Activated naive CD4-positive, alpha-beta T cell (primary cell): ENCODE results near the gene PLIN5.
"Not testable (repeated sequence)": the region's sequence is repeated elsewhere in the genome, so short reads cannot be mapped to it uniquely, and the experiment has no call there.

Experiments used
- DNase-seq, 4 experiments: peaks; one replicate each; lab custom pipeline; 2025; lab: John Stamatoyannopoulos, UW

PLIN5 gene

DNA sequence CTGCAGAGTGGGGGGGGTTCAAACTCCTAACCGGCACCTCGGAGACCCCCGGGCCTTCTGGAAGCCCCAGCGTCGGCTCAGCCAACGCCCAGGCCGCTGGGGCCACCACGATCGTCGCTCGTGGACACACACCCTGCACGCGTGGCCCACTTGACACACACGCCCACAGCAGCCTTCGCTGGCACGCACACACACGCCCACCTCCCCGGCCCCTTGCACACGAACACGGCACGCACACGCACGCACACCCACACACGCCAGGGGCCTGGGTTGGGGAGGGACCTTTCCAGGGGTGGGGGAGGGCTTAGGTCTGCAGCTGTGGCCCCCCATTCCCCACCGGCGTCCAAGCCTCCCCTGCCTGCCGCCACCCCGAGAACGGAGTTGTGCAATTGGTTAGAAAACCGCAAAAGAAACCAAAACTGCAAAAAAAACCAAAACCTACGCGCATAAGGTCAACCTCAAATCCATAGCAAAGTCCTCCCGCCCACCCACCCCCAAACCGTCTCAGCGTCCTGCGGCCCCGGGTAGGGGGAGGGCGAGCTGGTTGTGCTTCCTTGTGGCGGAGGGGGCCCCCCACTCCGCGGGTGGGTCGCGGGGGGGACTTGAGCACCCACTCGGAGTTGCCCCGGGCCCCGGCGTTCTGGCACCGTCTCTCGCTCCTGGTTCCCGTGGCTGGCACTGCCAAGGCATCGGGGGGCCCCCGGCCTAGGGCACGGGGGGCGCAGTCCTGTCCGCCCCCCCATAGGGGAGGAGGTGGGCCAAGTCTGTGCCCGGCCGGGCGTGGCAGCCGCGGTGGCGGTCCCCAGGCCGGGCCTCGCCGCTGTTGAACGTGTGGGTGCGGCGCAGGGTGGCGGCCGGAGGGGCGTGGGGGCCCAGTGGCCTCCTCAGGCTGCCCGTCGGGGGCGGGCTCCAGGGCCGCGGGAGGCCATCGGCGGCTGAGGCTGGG lies 8.1 kb upstream of the PLIN5 start:
- DNase-seq = no peak

- DNase-seq = not testable (repeated sequence)
Measured at GRCh38 chr19:4541806-4542145, 6.8 kb upstream of the PLIN5 start.

DNA sequence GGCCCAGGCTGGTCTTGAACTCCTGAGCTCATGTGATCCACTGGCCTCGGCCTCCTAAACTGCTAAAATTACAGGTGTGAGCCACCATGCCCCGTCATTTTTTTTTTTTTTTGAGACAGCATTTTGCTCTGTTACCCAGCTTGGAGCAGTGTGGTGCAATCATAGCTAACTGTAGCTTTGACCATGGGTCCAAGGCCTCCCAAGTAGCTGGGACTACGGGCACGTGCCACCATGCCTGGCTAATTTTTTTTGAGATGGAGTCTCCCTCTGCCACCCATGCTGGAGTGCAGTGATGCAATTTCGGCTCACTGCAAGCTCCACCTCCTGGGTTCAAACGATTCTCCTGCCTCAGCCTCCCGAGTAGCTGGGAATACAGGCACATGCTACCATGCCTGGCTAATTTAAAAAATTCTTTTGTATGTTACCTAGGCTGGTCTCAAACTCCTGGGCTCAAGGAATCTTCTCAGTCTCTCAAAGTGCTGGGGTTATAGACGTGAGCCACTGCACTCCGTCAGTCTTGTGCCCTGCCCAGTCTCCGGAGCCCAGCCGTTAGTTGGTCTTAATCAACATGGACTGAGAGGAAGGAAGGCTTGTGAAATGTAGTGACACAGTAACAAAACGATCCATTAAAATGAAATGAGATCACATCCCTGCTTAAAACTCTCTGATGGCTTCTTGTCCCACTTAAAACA lies 6.2 kb upstream of the PLIN5 start:
- no peak for DNase-seq

DNA sequence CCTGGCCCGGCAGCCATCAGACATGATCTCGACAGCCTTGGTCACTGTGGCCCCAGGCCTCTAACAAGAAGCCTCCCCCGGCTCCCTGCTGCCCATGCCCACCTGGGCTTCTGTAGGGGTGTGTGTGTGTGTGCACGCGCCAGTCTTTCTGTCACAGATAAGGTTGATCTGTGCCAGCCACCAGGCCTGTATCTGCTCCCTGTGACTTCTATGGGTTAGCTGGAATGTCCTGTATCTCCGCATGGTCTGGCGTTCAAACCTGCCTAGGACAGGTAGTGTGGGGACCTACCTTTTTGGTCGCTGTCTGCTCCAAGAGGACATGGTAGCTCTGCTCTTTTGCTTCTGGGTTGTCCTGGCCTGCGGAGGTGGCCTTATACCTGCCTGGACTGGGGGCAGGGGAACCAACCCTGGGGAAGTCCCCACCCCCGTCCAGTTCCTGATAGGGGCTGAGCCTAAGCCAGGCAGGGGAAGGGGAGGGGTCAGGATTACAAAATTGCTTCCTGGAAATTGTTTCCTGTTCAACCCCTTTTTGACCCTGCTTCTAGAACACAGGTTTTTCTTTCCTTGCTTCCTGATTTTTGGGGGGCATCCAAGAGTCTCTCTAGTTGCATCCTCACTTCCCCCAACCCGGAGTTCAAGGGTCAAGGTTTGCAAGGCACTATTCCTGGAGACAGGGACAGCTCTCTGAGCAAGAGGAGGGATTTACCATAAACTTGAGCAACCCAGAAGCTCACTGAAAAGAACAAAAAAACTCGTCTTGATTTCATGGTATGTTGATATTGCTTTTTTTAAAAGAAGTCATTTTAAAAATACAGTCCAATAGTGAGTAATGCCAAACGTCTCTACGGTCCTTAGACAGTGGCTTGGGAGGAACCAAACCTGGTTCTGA lies 4.9 kb upstream of the PLIN5 start, which contains the start of gene LRG1:
TSS of gene LRG1 (minus strand) at position 344 of the 889 bp plus-strand sequence. CDS start at position 321, 23 bp downstream.
- no peak for DNase-seq

DNA sequence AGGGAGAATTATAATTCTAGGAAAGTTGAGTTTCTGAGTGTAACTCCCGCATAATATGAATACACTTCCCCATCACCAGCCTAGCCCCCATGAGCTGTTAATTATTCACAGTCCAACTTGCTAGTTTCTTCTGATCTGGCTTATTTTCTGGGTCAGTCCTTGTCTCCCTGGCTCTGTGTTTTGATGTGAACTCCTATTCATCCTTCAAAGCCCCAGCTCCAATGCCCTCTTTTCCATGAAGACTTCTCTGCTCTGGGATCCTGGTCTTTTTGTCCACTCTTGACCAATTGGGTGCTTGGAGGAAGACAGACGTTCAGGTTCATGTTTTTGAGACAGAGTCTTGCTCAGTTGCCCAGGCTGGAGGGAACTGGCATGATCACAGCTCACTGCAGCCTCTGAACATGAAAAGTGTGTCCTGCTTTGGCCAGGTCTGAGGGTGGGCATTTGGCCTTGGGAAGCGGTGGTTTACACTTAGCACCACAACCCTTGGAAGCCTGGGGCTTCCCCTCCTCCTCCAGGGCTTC lies 4.2 kb upstream of the PLIN5 start:
- DNase-seq = no peak

DNA sequence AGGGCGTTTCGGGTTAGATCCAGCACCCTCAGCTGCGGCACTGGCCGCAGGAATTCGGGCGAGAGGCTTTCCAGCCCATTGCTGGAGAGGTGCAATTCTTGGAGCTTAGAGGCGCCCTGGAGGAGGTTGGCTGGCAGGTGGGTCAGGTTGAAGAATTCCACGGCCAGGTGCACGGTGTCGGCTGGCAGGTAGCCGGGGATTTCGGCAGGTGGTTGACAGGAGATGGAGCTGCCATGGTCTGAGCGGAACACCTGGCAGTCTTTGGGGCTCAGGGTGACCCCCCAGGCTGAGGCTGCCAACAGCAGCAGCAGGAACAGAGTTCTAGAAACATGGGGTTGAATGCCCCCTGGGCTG lies 3.6 kb upstream of the PLIN5 start:
- no peak for DNase-seq

DNA sequence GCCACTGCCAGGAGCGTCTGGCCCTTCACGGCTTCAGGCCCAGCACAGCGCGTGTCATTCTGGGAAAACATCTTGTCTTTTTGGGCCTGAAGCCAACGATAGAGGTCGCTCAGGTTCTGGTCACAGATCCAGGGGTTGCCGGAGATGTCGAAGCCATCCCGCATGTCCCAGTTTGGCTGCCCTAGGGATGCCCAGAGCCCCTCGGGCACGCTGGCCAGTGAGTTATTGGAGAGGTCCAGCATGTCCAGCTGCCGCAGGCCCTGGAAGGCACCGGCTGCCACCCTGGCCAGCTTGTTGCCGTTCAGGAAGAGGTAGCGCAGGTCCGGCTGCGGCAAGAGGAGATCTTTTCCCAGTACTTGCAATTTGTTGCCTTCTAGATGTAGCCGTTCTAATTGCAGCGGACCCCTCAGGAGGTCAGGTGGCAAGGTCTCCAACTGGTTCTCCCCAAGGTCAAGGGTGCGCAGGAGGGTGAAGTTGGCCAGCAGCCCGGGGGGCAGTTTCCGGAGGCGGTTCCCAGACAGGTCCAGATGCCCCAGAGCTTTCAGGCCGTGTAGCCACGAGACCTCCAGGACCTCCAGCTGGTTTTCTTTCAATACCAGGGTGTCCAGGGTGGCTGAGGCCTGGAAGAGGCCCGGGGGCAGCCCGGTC lies 3.1 kb upstream of the PLIN5 start:
- no peak for DNase-seq

GRCh38 chr19:4536798-4537197 lies 1.8 kb upstream of the PLIN5 start:
- no peak for DNase-seq

DNA sequence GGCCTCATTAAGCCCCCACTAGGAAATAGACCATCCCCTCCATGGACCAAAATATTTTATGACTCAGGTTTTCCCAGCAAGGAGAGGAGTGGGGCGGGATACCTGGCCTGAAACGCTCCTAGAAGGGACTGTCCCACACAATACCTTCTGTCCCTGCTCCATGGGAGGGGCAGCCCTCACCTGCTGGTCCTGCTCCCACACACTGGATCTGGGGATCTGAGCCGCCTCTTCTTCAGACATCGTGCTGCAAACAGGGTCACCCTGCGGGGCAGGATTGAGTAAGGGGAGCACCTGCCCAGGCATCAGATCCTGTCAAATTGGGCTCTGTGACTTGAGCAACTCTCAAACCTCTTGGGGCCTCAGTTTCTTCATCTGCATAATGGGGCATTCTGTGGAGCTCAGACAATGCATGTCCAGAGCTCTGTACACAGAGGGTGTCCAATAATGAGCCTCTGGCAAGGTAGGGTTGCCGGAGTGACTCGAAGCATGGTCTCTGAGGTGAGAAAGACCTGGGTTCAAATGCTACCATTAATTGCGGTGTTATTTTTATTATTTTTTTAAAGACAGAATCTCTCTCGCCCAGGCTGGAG lies 1.1 kb downstream of the PLIN5 start:
- DNase-seq = no peak

DNA sequence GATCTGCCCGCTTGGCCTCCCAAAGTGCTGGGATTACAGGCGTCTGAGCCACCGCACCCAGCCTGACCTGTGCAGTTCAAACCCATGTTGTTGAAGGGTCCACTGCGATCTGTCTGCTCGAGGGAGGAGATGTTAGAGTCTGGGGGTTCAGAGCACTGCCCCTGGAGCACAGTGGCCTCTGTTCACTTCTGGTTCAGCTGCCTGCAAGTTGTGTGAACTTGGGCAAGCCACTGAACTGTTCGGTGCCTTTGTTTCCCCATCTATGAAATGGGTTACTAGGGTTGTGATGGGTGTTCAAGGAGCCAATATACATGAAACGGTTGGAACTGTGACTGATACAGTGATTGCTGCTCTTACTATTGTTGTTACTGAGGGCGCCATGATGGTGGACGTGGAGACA lies 1.7 kb downstream of the PLIN5 start:
- no peak for DNase-seq

DNA sequence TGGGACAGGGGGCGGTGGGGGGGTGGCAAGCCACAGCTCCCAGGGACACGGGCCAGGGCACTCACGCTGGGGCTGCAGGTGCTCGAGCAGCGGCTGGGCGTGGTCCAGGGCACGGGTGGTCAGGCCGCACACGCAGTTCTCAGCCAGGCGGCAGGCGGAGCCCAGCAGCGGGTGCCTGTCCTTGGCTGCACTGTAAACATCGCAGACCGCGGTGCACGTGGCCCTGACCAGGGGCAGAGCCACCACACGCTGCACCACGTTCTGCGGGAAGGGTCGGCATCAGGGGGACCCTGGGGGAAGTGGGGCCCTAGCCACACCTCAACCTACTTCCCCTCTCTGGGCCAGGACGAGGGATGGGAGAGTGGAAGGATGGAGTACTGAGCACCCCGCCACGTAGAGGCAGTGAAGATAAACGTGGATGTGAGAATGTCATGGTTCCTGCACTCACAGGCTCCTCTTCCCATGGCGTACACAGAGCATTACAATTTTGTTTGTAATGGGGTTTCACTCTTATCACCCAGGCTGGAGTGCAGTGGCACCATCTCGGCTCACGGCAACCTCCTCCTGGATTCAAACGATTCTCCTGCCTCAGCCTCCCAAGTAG lies 3.4 kb downstream of the PLIN5 start:
- no peak for DNase-seq

DNA sequence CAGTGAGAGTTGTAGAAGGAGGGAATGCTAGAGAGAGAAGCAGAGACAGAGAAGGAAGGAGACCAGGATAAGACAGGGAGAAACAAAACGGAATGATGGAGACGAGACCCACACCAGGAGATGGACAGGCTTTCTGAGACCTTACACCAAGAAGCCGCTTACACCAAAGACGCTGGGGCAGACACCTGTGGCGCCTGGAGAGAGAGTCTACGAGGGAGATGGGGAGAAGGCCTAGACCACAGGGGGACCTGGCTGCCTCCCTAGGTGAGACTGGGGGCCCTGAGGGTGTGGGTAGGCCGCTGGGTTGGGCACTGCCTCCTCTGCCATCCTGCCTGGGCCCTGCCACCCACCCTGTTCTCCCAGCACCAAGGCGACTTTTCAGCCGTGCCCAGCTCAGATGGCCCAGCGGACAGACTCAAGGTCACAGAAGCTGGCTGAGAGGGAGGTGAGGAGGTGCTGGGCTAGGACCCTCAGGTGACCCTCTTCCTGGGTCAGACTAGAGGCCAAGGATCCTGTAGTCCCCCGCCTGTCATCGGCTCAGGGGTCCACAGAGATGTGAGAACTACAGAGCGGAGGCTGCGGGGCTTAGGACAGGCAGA lies 5.0 kb downstream of the PLIN5 start:
- DNase-seq = no peak

DNA sequence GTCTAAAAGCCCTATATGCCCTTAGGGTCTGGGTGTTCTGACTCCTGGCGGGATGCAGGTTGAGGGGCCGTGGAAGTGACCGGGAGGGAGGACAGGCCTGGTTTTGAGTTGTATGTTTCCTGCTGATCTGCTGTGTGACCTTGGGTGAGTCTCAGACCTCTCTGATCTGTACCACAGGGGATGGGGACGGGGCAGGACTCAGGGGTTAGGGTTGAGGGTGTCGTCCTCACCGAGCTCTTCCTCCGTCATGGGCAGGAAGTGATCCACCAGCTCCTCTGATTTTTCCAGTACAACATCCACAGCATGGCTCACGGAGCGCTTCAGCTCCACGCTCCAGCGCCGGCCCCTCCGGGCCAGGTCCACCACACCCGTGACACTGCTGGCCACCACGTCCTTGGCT lies 6.2 kb downstream of the PLIN5 start:
- no peak for DNase-seq

DNA sequence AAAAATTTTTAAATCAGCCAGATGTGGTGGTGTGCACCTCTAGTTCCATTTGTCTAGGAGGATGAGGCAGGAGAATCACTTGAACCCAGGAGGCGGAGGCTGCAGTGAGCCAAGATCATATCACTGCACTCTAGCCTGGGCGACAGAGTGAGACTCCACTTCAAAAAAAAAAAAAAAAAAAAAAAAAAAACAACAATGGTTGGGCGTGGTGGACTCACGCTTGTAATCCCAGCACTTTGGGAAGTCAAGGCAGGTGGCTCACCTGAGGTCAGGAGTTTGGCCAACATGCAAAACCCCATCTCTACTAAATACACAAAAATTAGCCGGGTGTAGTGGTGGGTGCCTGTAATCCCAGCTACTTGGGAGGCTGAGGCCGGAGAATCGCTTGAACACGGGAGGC lies 7.6 kb downstream of the PLIN5 start:
- not testable (repeated sequence) for DNase-seq

- no peak for DNase-seq
Measured at GRCh38 chr19:4525563-4526002, 9.4 kb downstream of the PLIN5 start.

- peak; percentile 19 to 62 (median 50) for DNase-seq
Measured at GRCh38 chr19:4524808-4525562, 10.0 kb downstream of the PLIN5 start.

- DNase-seq = no peak
Measured at GRCh38 chr19:4523306-4524110, 11.5 kb downstream of the PLIN5 start.

DNA sequence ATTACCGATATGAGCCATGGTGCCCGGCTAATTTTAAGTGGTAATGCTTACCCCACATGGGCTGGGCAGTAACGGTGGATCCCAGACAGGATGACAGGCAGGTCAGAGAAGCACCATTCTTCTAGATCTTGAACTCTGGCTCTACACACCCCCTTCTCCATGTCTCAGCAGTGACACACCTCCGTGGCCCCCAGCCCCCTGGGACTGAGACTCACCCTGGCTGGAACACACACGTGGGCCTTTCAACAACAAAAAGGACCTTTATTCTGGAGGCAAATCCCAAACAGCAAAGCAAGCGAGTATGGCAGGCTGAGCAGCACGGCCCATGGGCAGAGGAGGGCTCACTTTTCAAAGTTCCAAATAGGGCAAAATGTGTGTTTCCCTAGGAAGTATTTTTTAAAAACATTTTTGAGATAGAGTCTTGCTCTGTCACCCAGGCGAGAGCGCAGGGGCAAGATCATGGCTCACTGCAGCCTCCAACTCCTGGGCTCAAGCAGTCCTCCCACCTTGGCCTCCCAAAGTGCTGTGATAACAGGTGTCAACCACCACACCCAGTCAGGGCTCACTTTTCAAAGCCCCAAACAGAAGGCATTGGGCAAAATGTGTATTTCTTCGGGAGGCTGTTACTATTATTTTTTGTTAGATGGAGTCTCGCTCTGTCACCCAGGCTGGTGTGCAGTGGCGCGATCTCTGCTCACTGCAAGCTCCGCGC lies 12.6 kb downstream of the PLIN5 start:
- DNase-seq = no peak
